Activated CD8-positive, alpha-beta memory T cell treated with anti-CD3 and anti-CD28 coated beads for 1 hour (primary cell): ENCODE results near the gene PCDH12.

Experiments
- DNase-seq, 2 donors: peaks; one replicate each; pipeline ENCODE4 v3.0.0-alpha.2; 2020; ENCODE audit warnings: low read depth in 1 of 2; ENCODE audit errors: extremely low read depth in 1 of 2

The PCDH12 gene

DNA sequence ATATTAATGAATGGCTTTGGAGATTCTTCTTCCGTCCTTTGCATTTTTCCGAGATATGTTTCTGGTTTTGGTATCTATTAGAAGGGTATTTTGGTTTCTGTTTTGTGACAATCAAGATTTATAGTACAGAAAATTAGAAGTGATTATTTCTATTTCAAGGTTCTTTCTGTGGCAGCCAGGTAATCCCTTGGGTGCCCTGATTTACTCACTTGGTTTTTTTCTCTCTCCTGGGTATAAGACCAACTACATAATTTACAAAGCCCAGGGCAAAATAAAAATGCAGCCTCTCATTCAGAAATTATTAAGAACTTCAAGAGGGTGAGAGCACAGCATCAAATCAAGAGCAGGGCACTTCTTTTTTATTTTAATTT, 8.9 kb upstream of the PCDH12 start:
- no peak for DNase-seq

DNA sequence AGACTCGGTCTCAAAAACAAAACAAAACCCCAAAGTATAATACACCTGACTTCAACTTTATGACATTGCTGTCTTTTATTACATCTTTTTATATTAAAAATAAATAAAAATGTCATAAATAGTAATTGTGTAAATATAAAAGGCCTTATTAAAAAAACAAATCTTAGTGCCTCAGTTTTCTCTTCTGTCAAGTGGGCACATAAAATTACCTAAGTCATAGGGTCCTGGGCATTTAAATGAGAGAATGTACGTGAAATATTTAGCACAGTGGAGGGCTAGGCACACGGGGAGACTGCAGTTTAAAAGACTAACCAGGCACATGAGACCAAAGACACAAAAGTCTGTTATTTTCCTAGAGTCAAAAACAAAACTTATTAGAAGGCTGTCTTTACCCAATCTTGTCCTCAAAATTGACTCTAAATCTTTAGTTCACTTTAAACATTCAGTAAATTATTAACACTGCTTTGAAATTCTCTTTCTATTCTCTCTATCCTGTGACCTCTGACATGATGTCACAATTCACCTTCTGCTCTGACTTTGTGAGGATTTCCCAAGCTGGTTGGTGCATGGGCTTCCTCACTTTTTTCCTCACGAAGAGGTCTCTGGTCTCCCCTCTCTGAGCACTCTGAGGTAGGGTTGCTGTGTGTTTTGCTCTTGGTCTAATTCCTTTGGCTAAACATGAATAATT, 8.4 kb upstream of the PCDH12 start:
- no peak for DNase-seq

DNA sequence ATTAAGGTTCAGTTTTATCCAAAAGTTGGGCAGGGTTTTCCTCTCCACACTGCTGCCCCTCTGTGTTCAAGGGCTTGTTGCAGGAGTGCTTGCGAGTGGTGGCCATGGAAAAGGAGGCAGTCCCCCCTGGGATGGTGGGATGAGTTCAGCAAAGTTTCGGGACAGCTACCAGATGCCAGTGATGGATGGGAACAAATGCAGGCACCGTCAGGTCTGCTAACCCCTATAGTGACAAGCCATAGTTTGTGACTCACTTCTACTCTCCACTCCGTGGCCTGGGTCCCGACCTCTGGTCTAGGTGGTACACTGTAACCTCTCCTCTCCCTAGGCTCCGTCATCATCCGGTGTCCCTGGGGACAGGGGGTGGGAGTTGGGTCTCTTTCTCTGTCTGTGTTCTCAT, 7.1 kb upstream of the PCDH12 start:
- no peak for DNase-seq

DNA sequence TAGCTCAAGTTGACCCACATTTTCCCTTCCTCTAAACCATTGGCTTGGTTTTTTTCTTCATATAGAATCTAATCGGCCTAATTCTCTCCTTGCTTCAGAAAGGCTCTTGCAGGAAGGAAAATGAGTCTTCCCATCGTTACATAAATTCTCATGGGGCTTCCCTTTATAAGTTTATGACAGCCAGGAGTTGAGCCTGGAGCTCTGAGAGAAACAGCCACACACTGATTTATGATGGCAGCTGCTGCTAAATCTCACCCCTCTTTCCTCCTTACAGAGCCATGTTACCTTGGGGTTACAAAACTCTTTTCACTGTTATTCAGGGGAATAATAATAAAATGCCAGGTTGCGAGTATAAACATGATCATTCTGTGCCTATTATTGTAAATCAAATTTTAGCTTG, 5.7 kb upstream of the PCDH12 start:
- DNase-seq = no peak

DNA sequence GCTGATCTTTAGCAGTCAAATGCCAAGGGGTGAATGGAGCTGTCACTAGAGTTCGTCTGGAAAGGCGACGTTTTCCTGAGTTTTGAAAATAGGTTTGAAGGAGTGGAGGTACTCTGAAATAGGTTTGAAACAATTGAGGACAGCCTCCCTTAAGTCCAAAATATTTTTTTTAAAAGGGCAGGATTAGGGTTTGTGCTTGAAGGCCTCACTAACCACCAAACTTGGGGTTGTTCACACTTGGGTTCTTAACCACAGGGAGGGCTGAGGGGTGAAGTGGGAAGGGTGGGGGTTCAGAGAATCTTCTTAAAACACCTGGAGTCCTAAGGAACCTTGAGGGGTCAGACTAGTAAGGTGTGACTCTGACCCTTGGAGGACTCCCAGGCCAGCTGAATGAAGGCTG, 3.5 kb upstream of the PCDH12 start:
- DNase-seq = no peak

DNA sequence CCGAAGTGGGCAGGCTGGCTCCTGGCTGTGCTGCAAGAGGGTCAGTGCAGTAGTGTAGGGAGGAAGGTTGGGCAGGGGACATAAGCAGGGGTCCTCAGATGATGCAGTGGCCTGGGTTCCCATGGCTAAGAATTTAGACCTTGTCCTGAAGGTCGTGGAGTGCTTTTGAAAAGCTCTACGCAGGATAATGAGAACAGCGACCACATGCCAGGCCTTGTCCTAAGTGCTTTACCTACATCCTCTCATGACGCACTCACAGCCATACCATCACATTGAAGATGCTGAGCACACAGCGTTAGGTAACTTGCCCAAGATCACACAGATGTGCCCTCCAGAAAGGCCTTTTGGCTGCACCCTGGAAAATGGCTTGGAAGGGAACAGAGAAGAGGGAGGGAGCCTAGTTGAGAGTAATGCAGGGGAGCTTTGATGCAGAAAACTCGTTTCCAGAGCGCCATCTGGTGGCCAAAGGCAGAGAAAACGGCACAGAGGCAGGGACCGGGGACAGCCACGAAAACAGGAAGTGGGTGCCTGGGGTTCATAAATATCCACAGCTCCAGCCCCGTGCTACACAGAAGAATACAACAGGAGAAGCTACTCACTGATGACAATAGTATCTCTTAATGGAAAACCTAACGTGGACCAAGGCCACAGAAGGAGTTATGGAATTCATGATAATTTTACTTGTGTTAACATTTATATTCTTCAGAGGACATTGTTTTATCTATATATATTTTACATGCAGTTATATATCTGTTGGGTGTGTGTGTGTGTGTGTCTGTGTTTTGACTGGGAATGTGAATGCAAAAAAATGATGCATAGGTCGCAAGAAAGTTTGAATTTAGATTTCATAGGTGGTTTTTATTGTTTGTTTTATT, 2.7 kb upstream of the PCDH12 start:
- DNase-seq = peak; percentile 75 to 80

DNA sequence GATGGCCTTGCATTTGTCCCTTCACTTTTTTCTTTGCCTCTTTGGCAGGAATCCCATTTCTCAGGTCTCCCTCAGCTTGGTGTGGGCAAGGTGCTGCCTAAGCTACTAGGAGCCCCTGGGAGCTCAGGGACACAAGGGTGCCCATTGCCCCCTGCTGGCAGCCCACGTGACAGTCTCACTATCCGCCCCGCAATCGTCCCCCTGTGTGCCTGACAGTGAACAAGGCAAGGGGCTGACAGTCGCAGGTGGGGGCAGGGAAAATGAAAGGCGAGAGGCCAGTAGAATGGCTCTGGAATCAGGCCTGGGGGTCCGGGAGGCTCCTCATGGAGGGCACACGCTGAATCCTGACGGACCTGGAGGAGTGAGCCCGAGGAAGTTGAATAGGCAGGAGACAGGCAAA, 2.0 kb upstream of the PCDH12 start:
- no peak for DNase-seq

DNA sequence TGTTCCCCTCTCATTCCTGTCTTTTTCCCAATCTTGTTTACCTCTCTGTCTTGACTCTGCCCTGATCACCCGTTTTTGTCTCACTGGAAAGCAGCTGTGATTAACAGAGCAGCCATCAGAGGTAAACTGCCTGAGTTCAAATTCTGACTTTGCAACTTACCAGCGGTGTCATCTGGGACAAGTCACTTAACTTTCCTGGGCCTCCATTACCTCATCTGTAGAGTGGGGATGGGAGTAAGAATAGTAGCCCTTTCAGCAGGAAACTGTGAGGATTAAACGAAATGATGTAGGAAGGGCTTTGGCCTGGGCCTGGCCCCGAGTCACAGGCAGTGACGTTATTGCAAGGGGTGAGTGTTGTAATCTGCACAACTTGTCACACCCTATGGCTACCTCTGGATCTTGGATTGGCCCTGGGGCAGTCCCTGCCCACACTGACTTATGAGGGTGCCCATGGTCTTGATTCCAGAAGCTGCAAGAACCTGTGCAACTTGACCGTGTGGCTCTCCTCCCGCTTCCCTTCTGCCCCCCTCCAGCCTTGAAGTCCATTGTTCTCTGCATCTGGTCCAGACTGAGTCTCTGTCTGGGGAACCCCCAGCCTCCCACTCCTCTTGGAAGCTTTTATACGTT, 657 bp upstream of the PCDH12 start:
- DNase-seq = no peak

DNA sequence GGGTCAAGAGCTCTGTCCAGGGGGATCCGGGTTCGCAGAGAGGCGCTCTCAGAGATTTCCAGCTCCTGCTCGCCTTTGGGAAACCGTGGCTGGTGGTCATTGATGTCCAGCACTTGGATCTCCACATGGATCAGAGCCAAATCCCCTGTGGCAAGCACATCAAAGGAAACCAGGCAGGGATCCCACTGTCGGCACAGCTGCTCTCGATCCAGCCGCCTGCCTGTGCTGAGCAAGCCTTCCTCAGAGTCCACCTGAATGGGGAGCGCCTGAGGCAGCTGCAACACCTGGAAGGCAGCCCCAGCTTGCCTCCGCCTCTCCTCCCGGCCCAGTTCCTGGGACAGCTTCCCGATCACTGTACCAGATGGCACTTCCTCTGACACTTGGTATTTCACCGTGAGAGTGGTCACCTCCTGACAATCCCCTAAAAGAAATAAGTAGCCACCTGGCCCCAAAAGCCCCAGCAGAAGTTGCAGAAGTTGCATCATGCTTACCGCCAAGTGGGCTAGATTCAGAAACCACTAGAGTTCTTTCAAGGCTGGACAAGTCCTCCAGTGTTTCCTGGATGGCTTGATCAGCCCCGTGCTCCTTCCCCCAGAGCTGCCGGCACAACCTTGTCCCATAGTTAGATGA, 520 bp downstream of the PCDH12 start:
- DNase-seq = no peak

DNA sequence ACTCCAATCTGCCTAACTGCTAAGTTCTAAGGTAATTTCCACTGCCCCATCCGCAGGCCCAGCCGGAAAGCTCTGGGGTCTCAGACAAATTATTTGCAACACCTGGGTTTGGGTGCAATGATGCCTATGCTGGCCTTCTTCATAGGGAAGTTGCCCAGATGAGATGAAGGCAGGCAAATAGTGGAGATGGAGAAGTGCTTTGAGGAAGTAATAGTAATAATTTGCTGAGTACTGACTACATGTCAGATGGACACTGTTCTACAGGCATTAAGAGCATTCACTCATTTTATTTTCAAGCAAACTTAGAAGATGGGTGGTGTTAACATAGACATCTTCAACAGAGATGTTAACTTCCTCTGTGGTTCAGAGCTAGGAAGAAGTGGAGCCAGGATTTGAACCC, 3.8 kb downstream of the PCDH12 start:
- no peak for DNase-seq

DNA sequence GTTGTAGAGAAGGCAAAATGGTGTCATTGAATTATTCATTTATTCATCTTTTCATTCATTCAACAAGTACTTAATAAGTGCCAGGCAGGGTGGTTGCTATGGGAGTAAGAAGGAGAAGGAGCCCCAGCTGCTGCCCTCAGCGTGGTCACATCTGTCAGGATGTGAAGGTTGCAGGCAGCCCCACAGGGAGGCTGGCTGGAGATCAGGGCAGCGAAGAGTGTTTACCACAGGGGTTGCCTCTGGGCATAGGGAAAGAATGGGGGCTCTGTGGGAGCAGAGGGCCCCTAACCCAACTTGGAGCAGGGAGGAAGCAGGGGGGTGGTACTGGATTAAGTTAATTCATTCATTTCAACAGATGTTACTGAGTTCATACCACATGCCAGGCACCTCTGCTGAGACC, 6.0 kb downstream of the PCDH12 start:
- no peak for DNase-seq

DNA sequence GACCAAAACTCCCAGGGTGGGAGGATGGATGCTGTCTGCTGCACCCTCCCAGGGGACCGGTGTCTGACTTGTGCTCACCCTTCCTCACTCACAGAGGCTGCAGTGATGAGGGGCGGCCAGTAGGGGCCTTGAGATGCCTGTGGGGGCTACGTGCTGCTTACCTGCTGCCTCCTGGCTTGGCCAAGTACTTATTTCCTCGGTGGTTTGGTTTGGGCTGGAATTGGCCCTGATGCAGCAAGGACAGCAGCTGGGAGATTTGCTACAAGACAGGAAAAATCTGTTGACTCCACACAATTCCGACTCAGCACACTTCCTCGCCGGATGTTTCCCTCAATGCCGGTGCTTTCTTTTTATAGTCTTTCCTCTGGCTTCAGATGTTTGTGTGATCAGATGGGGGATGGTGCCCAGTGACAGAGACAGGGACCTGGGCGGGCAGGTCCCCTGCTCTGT, 6.6 kb downstream of the PCDH12 start:
- DNase-seq = no peak

DNA sequence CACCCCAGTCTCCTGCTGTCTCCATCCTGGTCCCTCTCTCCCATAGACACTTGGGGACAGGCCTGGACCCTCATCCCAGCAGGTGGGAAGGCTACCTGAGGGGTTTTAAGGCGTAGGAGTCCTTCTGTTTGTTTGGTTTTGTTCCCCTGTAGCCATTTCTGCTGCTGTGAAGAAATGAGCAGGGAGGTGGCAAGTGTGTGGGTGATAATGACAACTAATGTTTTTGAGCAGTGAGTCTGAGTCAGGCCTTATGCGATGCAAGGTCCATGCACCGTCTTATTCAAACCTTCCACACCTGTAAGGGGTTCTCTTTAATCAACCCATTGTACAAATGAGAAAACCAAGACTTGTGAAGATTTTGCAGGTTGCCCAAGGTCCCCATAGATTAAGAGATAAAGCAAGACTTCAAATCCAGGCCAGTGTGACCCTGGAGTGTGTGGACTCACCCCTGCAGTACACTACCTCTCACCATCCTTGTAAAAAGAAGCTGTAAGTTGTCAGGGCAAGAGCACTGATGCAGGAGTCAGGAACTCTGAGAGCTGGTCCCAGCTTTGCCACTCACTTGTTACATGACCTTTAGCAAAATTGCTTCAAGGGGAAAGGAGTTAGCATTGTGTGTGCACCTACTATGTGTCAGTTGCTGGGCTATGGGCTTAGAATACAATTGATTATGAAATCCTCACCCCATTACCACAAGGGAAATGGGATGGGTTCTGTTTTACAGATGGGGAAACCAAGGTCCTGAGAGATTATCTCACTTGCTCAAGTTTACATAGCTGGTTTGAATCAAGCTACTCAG, 7.6 kb downstream of the PCDH12 start:
- no peak for DNase-seq

DNA sequence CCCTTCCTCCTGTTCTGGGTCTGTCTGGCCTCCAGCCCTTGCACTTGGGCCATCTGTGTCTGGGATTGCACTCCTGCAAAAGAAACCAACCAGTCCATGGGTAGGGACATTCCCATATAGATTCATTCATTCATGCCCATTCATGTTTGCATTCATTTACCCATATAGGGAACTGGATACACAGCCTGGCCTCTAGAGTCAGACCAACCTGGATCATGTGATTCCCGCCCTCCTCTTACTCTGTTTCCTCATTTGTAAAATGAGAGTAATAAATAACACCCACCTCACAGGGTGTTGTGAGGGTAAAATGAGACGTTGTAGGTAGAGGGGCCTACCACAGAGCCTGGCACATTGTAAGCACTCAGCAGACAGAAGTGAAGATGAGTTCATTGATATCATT, 8.5 kb downstream of the PCDH12 start:
- no peak for DNase-seq

DNA sequence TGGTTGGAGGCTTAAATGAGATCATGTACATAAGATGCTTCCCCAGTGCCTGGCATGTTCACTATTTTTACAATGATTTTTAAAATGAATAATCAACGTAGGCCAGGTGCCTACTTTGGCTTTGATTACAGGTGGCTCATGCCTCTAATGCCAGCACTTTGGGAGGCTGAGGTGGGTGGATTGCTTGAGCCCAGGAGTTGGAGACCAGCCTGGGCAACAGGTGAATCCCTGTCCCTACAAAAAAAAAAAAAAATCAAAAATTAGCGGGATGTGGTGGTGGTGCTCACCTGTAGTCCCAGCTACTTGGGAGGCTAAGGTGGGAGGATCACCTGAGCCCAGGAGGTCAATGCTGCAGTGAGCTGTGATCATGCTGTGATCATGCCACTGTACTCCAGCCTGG, 9.2 kb downstream of the PCDH12 start:
- DNase-seq = no peak

DNA sequence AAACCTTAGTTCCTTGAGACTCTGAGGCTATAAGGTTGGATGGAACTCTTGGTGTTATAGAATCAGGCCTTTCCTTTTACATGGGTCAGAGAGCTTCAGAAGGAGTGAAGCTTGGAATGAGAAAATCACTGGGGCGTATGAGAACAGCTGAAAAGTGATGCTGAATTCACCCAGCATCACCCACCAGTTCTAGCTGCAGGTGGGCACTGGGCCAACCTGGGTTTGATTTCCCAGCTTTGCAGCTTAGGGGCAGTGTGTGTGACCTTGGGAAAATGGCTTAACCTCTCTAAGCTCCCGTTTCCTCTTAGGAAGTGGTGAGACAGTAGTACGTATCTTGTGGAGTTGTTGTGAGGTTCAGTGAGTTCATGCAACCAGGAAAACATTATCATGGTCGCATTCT, 10.7 kb downstream of the PCDH12 start:
- no peak for DNase-seq

DNA sequence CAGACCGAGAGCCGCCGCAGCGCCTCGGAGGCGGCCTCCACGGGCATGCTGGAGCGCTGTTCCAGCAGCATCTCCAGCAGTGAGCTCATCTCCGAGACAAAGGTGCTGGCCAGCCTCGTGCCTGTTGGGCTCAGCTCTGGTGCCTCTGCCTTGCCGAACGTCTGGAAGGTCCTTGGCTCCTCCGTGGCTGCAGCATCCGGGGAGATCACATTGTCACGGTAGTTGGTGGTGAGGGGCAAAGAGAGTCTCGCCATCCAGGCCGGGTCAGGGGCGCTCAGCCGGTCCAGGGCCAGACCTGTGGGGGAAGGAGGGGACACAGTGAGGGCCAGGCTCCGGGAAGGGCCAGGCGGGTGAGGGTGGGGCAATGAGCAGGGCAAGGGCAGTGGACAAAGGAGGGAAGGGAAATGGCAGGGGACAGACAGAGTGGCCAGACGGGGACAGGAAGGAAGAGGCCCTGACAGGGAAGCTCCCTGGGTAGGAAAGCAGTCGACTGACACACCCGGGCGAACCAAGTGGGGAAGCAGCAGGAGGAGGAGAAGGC, 12.4 kb downstream of the PCDH12 start:
- DNase-seq = no peak

DNA sequence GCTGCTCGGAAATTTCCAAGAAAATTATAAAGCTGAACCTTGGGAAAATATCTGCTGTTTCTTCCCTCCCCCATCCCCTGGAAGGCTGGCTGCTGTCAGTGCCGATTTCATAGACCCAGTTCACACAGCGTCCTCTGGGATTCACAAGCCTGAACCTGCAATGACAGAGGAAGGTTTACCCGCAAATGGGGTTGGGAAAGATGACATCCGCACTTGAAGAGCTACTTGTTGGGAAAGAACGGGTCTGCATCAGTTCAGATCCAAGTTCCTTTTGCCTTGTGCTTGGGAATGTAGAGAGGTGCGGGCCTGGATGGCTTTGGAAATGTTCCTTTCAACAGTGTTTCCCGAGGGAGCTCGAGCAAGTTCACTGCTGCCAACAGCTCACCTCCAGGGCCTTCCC, 13.9 kb downstream of the PCDH12 start:
- DNase-seq = no peak

DNA sequence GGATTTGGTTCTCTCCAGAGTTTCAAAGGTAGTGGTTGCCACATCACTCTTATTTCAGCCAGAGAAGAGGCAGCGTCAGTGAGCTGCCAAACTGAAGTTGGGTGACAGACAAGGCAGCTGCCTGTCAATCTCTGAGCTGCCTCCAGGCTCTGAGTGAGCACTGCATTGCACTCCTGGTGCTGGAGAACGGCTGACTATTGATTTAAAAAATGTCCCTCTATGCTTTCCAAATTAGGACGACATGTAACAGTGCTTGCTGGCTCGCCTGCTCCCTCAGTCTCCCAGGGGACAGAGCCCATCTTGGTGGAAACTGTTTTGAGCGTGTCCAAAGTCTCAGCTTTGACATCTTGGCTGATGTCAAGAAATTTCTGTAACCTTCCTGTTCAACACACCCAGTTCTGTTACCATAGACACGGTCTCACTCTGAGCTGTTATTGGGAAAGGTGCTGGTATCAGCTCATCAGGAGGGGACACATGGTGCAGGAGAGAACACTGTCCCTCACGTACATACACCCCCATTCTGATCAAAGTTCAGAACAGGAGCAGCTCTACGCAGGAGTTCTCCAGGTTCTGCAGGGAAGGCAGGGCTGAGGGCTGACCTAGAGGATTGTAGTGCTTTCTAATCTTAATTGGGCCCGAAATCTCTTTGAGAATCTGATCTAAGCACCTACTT, 15.7 kb downstream of the PCDH12 start:
- no peak for DNase-seq

DNA sequence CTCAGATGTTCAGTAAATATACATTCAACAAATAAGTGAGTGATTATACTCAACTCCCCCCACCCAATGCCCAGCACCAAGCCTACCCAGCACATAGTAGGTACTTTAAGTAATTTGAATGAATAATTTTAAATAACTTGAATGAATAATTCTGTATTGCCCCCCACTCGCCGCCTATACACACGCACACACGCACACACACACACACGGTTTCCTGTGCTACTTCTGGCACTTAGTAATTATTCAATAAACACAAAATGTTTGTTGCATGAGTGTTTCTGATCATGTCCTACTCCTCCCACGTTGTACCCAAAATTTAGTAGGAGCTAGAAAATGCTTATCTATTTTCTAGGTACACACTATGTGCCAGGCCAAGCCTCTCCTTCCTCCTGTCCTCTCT, 16.2 kb downstream of the PCDH12 start:
- no peak for DNase-seq
